SIG-M5 treated with dmso at 0.1 percent for 504 hours (cell line): ENCODE data around the gene LRRC37A3.
A peak's percentile ranks its signal among the peaks of the same experiment; 100 is the strongest.
"Not testable (repeated sequence)": the region's sequence is repeated elsewhere in the genome, so short reads cannot be mapped to it uniquely, and the experiment has no call there.

ENCODE experiments used
- DNase-seq: peaks from one replicate; lab custom pipeline; 2025; ENCODE audit not compliant: unreplicated experiment; lab: John Stamatoyannopoulos, UW

Gene LRRC37A3

DNA sequence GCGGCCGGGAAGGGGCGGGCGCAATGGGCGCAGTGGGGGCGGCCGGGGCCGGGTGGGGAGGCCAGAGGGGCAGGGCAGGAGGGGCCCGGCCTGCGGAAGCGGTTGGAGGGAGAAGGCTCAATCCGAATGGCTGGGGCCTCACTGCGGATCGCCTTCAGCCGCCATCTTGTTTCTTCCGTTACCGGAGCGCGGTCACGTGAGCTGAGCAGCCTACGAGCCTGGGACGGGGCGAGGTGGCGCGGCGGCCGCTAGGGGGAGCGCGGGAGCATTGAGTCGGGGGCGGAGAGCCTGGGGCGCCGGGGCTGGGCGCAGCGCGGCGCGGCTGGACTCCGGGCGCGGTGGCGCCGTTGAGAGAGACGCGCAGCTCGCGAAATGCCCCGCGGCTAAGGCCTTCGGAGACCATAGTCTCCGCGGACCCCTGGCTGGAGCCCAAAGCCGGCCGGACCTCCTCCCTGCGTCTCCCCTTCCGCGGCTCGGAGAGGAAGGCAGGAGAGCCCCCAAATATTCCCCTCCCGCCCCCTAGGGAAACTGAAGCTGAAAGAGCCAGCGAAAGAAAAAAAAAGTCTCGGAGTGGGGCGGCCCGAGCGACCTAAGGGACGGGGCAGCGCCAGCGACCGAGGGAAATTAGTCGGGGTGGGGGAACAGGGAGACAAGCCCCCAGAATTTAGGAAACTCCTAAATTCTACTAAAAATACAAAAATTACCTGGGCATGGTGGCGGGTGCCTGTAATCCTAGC, at the start of gene LRRC37A3:
Gene LRRC37A3, minus strand, starts transcription at position 190 of the 737 bp plus-strand sequence. CDS start 22,221 bp downstream, outside the sequence.
- peak; percentile 94 for DNase-seq

DNA sequence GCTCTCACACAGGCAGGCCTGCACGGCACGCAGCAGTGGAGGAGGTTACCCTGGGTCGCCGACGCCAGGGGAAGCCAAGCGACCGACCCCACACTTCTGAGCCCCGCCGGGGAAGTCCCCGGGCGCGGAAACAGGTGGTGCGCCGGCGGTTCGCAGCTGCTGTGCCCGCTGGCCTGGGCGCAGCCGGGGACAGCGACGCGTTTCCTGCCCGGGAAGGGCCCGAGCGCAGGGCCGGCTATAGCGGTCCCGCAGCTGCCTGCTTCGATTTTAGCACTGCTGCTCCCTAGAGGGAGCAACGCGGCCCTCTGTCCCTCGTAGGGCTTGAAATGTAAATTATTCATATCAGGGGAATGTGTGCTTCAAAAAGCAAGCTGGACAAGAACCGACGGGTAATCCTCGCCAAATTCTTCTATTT, 46.6 kb upstream of the LRRC37A3 start:
- peak; percentile 63 for DNase-seq

DNA sequence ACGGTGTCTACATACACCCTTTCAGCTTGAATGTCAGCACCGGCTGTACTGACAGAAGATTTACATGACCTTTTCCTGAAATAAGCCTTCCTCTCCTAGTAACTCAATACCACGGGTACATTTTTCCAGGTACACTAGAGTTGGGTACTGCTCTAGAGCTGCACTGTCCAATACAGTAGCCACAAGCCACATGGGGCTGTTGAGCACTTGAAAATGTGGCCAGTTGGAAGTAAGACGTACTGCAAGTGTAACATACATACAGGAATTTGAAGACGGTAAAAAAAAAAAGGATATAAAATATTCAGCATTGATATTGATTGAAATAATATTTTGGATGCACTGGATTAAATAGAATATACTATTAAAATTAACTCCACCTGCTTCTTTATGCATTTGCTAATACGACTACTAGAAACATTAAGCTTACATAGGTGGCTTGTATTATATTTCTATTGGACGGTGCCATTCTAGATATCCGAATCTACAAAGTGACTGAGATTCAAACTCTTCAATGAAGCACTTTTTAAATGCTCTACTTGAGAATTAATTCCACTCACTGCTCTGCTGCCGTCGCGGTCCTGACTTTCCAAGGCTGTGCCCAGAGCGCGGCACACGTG, 46.1 kb upstream of the LRRC37A3 start:
- not testable (repeated sequence) for DNase-seq

DNA sequence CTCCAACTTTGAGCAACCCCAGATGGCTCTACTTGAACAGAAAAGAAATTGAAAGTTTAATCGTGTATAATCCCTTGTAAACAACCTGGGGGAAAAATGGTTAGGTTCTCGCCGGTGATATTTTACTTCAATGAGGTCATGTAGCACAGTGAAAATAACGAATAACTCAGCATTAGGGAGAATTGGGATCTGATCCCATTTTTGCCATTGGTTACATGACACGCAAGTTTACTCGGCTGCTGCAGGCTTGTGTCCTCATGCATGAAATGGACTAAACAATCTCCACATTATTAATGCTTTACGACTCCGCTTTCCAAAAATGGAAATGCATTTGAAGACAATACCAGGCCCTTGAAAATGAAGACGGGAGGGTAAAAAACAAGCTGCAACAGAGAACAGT, 45.5 kb upstream of the LRRC37A3 start:
- no peak for DNase-seq

DNA sequence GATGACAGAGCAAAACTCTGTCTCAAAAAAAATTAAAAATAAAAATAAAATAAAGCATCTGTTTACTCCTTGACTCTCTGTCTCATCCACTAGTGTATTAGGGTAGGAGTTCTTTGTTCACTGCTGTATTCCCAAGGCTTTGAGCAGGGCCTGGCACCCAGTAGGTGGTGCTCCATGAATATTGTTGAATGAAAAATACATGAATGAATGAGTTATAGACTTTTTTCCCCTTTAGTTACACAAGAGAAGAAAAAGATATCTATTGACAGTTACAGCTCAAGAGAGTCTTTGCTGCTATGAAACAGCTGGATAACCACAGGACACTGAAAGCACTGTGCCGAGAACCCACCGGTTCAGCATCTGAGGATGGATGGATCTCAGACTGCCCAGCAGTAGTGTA, 44.5 kb upstream of the LRRC37A3 start:
- not testable (repeated sequence) for DNase-seq

DNA sequence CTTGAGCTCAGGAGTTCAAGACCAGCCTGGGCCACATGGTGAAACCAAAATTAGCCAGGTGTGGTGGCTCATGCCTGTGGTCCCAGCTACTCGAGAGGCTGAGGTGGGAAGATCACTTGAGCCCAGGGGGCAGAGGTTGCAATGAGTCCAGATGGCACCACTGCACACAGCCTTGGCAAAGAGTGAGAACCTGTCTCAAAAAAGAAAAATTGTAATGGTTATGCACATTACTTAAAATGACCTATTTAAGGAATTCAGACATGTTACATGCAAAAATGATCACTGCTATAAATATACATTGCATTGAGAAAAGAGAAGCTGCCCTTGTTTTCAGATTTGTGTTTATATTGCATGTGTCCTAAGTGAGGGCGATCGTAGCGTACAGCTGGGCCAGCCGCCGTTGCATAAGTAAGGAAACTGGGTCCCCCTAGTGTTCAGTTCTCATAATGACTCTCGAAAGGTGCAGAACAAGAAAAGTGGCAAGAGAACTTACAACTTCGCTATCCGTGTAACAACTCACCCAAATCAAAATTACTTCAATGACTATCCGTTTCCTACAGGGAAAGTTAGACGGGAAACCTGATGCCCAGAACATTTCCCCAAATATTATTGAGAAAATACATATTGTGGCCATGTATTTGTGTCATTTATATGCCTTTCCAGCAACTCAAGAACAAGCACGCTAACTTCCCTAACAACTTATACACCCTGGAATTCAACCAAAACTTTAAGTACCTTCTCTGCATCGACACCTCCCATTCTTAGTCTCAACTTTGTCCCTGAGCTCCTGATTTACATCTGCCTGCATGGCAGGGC, 42.5 kb upstream of the LRRC37A3 start:
- peak; percentile 78 for DNase-seq

DNA sequence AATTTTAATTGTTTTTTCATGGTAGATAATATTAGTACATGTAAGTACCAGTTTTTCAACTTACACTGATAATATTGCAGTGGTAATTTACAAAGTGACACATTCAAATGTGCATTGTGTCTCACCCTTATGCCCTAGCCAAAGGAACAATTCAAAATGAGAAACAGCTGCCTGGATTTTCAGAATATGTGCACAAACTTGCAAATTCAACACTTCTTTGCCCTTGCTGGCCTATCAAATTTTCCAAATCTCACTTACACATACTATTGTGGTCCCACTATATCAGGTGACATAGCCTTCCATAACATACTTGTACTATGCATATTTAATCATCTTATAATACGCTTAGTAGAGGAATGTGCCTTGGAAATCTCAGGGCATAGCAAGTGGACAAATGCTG, 32.6 kb upstream of the LRRC37A3 start:
- no peak for DNase-seq

DNA sequence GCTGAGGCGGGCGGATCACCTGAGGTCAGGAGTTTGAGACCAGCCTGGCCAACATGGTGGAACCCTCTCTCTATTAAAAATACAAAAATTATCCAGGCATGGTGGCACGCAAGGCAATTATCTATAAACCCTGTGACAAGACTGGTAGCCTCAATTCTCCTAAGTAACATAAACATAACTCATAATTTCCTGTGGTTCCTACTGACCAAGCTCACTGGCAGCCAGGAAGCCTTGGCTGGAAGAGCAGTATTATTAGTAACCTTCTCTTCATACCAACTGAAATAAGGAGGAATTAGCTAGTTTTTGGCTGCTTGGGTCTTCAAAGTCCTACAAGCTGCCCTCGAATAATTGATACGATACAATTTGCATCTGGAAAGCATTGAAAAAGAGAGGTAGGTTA, 31.6 kb upstream of the LRRC37A3 start:
- DNase-seq = no peak

DNA sequence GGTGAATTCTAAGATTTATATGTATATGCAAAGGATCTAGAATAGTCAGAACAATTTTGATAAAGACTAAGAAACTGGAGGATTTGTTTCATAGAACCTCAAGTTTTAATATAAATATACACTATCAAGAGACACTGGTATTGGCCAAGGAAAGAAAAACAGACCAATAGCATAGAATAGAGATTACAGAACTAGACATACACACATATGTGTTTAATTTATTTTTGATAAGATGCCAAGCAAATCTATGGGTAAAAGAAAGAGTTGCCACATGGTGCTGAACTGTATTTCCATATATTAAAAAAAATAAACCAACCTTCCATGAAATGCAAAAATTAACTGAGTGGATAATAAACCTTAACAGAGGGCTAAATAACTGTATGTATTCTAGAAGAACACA, 27.9 kb upstream of the LRRC37A3 start:
- no peak for DNase-seq

DNA sequence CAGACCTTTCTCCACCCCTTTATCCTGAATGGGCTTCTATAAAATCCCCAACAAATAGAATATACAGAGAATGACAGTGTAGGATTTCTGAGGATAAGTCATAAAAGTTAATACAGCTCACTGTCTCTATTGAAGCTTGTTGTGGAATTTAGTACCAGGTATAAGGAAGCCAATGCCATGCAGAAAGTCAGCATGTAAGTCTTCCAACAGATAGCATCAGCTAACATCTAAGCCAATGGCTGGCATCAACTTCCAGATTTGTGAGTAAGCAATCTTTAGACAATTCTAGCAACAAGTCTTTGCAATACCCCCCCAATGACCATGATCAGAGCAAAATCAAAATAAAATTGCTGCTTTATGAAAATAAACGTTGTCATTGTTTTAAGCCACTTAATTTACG, 22.5 kb upstream of the LRRC37A3 start:
- DNase-seq = peak; percentile 38

DNA sequence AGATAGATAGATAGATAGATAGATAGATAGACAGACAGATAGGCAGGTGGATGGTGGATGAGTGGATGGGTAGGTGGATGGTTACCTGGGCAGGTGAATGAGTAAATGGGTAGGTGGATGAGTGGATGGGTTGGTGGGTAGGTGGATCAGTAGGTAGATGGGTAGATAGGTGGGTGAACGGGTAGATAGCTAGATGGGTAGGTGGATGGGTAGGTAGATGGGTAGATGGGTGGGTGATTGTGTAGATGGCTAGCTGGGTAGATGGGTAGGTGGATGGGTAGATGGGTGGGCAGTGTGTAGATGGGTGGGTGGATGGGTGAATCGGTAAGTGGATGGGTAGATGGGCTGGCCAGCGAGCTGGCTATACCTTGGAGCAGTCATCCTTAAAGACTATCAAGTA, 21.8 kb upstream of the LRRC37A3 start:
- no peak for DNase-seq

DNA sequence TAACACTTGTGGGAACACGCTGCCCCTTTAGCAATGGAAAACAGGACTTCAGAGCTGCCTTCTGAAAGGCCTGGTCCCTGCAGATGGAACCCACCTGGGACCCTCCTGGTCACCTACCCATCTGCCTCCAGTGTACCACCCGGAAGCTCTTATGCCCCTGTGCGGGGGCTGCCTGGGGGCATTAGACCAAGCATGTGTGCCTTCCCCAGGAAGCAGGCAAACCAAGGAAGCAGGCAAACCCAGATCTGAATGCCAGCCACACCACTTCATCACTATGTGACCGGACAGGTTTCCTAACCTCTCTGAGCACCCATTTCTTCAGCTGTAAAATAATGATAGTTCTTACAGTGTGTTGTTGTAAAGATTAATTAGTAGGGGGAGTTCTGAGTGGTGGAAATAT, 20.8 kb upstream of the LRRC37A3 start:
- DNase-seq = no peak

DNA sequence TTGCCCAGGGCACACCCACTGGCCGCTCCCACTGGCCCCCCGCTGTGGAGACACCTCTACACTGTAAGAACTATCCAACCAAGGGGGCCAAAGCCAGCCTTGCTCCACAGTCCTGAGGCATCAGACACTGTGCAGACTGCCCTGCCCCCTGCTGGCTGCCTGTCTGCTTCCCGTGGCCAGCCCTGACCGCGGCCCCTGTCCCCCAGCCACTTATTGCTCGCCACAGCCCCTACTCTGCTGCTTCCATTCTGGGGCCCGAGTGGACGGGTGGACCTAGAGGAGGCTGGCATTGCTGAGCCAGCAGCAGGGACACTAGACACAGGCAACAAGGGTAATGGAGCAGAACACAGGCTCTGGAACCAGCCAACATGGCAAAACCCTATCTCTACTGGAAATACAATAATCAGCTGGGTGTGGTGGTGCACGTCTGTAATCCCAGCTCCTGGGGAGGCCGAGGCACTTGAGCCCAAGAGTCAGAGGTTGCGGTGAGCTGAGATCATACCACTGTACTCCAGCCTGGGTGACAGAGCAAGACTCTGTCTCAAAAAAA, 19.7 kb upstream of the LRRC37A3 start:
- peak; percentile 9 for DNase-seq

DNA sequence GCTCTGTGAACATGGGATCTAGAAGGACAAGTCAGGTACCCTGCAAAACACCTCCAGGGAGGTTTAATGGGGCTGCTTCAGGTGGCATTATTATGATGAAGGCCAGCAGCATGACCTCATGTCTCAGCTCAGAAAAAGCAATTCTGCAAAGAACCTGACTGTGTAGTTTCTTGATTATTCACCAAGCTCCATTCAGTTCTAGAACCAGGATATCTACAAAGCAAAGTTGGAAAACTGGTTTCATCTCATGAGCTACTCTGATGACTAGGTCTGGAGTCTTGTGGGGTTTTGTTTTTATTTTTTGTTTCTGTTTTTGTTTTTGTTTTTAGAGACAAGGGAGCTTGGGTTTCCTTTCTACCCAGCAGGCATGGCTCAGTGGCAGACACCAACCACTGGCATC, 19.0 kb upstream of the LRRC37A3 start:
- peak; percentile 30 for DNase-seq

DNA sequence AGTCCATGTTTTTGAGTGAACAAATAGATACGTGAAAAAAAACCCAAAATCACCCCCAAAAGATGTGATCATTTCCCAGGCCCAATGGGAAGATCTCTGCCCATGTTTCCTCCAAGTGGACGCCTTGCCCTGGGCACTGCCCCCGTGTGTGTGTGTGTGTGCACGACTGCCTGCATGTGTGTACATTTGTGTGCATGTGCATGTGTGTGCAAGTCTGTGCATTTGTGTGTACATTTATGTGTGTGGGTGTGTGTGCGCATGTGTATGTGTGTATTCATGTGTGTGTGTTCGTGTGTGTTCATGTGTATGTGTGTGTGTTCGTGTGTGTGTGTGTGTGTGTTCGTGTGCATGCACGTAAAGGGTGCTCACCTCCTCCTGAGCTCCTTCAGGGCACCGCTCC, 16.8 kb upstream of the LRRC37A3 start:
- no peak for DNase-seq

DNA sequence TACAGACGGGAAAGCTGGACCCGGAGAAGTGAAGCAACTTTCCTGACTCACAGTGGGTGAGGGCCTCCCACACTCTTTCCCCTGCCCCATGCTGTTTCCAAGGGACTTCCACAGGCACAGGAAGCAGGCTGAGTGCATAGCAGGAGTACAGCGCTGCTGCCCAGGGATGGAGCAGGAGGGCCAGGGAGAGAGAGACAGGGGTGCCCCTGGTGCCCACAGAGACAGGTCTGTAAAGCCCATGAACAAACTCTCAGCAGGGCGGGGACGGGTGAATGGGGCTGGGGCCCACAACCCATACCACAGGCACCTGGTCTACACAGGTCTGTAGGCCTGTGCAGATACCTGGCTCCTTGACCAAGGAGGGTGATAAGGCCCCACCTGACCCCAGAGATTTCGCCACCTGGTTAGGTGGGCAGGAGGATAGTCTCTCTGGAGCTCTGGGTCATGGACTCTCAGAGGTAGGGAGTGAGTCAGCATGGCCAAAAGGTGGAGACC, 15.1 kb upstream of the LRRC37A3 start:
- not testable (repeated sequence) for DNase-seq

DNA sequence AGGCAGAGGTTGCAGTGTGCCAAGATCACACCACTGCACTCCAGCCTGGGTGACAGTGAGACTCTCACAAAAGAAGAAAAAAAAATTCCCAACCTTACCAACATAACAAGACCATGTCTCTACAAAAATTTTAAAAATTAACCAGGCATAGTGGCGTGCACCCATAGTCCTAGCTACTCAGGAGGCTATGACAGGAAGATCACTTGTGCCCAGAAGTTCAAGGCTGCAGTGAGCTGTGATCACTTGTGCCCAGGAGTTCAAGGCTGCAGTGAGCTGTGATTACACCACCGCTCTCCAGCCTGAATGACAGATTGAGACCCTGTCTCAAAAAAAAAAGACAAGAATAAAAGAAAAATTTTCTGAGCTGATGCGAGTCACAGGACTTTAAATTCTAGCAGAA, 13.6 kb upstream of the LRRC37A3 start:
- not testable (repeated sequence) for DNase-seq

DNA sequence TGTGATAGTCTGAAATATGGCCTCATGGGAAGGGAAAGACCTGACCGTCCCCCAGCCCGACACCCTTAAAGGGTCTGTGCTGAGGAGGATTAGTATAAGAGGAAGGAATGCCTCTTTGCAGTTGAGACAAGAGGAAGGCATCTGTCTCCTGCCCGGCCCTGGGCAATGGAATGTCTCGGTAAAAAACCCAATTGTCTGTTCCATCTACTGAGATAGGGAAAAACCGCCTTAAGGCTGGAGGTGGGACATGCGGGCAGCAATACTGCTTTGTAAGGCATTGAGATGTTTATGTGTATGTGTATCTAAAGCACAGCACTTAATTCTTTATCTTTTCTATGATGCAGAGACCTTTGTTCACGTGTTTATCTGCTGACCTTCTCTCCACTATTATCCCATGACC, 11.1 kb upstream of the LRRC37A3 start:
- not testable (repeated sequence) for DNase-seq

DNA sequence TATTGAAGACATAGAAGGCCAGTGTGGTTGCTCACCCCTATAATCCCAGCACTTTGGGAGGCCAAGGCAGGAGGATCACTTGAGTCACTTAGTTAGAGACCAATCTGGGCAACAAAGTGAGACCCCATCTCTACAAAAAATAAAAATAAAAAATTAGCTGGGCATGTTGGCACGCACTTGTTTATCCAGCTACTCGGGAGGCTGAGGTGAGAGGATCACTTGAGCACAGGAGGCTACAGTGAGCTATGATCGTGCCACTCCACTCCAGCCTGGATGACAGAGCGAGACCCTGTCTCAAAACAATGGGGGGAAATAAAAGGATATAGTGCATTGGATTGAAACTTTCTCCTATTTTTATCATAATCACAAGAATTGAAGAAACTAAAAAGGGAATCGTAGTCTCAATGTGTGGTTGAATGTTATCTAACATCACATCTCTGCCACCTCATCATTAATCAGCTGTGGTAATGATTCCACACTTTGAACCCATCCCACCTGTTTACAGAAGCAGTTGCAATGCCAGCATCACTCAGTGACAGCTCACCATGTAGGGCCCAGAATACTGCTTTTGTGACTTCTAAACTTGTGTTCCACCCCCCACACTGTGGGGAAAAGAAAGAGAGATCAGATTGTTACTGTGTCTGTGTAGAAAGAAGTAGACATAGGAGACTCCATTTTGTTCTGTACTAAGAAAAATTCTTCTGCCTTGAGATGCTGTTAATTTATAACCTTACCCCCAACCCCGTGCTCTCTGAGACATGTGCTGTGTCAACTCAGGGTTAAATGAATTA, 10.3 kb upstream of the LRRC37A3 start:
- DNase-seq = not testable (repeated sequence)

DNA sequence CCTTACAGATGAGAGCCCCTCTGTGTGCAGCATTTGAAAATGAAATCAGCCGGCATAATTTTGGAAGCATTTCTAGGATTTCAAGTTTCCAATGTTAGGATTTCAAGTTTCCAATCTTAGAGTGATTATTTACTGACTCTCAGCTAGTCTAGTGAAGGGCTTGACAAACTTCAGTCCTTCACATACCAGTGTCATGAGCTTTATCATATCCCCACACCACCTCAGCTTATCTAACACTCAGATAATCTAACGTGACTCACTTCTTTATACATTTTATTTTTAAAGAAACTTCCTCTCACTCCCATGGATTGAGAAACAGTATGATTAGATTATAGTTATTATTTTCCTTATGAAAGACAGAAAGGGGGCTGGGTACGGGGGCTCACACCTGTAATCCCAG, 9.4 kb upstream of the LRRC37A3 start:
- DNase-seq = not testable (repeated sequence)

DNA sequence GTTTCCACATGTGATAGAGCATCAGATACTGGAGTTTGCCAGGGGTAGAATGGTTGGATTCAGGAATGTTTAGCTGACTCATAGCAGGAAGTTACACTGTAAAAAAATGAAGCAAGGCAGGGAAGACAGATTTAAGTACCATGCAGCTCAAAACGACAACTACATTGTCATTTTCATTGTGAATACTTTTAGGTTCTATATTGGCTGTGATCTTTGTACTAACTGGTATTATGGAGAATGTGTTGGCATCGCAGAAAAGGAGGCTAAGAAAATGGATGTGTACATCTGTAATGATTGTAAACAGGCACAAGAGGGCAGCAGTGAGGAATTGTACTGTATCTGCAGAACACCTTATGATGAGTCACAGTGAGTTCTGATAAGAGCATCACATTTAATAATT, 8.2 kb upstream of the LRRC37A3 start:
- DNase-seq = peak; percentile 72
